ENCODE measurements around the gene SASH1.

The SASH1 gene

GRCh38 chr6:148342350-148343046 lies at the start of gene SASH1:
Gene SASH1 (plus strand): TSS chr6:148342838. CDS start chr6:148343068, 230 bp downstream.
- H3K4me3 ChIP-seq (ENCODE audit: low read length), result peak within 1 kb of the TSS; percentile 81
- DNase-seq (ENCODE audit: low read depth), result peak; percentile 89
- TF ChIP-seq CTCF (IDR thresholded peaks at IDR 0.05; ENCODE audit: insufficient read depth, low read depth, low read length, missing control alignments), result no peak

GRCh38 chr6:148293181-148293995 lies 49.2 kb upstream of the SASH1 start:
- no peak for TF ChIP-seq CTCF (IDR thresholded peaks at IDR 0.05; ENCODE audit: insufficient read depth, low read depth, low read length, missing control alignments)
- DNase-seq (ENCODE audit: low read depth), result no peak
- no peak overlapping the region for H3K4me3 ChIP-seq (ENCODE audit: low read length)

GRCh38 chr6:148294059-148294458 lies 48.6 kb upstream of the SASH1 start:
- DNase-seq (ENCODE audit: low read depth), result no peak
- H3K4me3 ChIP-seq (ENCODE audit: low read length), result no peak overlapping the region
- TF ChIP-seq CTCF (IDR thresholded peaks at IDR 0.05; ENCODE audit: insufficient read depth, low read depth, low read length, missing control alignments), result no peak

GRCh38 chr6:148295261-148295887 lies 47.3 kb upstream of the SASH1 start:
- no peak for TF ChIP-seq CTCF (IDR thresholded peaks at IDR 0.05; ENCODE audit: insufficient read depth, low read depth, low read length, missing control alignments)
- H3K4me3 ChIP-seq (ENCODE audit: low read length), result no peak overlapping the region
- no peak for DNase-seq (ENCODE audit: low read depth)

GRCh38 chr6:148296771-148297170 lies 45.9 kb upstream of the SASH1 start:
- TF ChIP-seq CTCF (IDR thresholded peaks at IDR 0.05; ENCODE audit: insufficient read depth, low read depth, low read length, missing control alignments), result no peak
- no peak overlapping the region for H3K4me3 ChIP-seq (ENCODE audit: low read length)
- DNase-seq (ENCODE audit: low read depth), result no peak

- H3K4me3 ChIP-seq (ENCODE audit: low read length), result no peak overlapping the region
- no peak for TF ChIP-seq CTCF (IDR thresholded peaks at IDR 0.05; ENCODE audit: insufficient read depth, low read depth, low read length, missing control alignments)
- no peak for DNase-seq (ENCODE audit: low read depth)
Observed at GRCh38 chr6:148298683-148299082, 44.0 kb upstream of the SASH1 start.
